ENCODE results near the gene POLR3GL.

POLR3GL gene

GRCh38 chr1:145991735-145992412 lies 27.4 kb downstream of the POLR3GL start:
- ATAC-seq: no peak
- no peak for TF ChIP-seq ZFP3 (CRISPR knock-in tag; IDR thresholded peaks at IDR 0.05)
- TF ChIP-seq ARNTL (CRISPR knock-in tag; IDR thresholded peaks at IDR 0.05; ENCODE audit: borderline replicate concordance, low read depth): no peak
- TF ChIP-seq BACH2 (CRISPR knock-in tag; IDR thresholded peaks at IDR 0.05; ENCODE audit: borderline replicate concordance): no peak
- TF ChIP-seq OSR1 (CRISPR knock-in tag; IDR thresholded peaks at IDR 0.05): no peak
- TF ChIP-seq CREB5 (CRISPR knock-in tag; IDR thresholded peaks at IDR 0.05; ENCODE audit: low read depth): no peak
- no peak for TF ChIP-seq PATZ1 (CRISPR knock-in tag; IDR thresholded peaks at IDR 0.05; ENCODE audit: borderline replicate concordance)
- no peak for TF ChIP-seq ZNF8 (CRISPR knock-in tag; IDR thresholded peaks at IDR 0.05)

- TF ChIP-seq PATZ1 (CRISPR knock-in tag; IDR thresholded peaks at IDR 0.05; ENCODE audit: borderline replicate concordance): no peak
- TF ChIP-seq GLIS3 (CRISPR knock-in tag; IDR thresholded peaks at IDR 0.05): no peak
- no peak for TF ChIP-seq CSRNP3 (CRISPR knock-in tag; IDR thresholded peaks at IDR 0.05)
- no peak for TF ChIP-seq ZNF8 (CRISPR knock-in tag; IDR thresholded peaks at IDR 0.05)
- no peak for TF ChIP-seq SNAI2 (CRISPR knock-in tag; IDR thresholded peaks at IDR 0.05)
- TF ChIP-seq ARNTL (CRISPR knock-in tag; IDR thresholded peaks at IDR 0.05; ENCODE audit: borderline replicate concordance, low read depth): no peak
- TF ChIP-seq TSHZ2 (CRISPR knock-in tag; IDR thresholded peaks at IDR 0.05): no peak
- no peak for TF ChIP-seq TCF4 (CRISPR knock-in tag; IDR thresholded peaks at IDR 0.05; ENCODE audit: borderline replicate concordance)
- TF ChIP-seq POU6F1 (CRISPR knock-in tag; IDR thresholded peaks at IDR 0.05; ENCODE audit: borderline replicate concordance, low read depth): no peak
- no peak for TF ChIP-seq TOX (CRISPR knock-in tag; IDR thresholded peaks at IDR 0.05; ENCODE audit: borderline replicate concordance)
- no peak for TF ChIP-seq ZNF70 (CRISPR knock-in tag; IDR thresholded peaks at IDR 0.05)
- no peak for TF ChIP-seq ZFP3 (CRISPR knock-in tag; IDR thresholded peaks at IDR 0.05)
- no peak for TF ChIP-seq ZC3H10 (CRISPR knock-in tag; IDR thresholded peaks at IDR 0.05)
- no peak for TF ChIP-seq CREB5 (CRISPR knock-in tag; IDR thresholded peaks at IDR 0.05; ENCODE audit: low read depth)
- no peak for TF ChIP-seq BACH2 (CRISPR knock-in tag; IDR thresholded peaks at IDR 0.05; ENCODE audit: borderline replicate concordance)
- no peak for TF ChIP-seq ZFP30 (CRISPR knock-in tag; IDR thresholded peaks at IDR 0.05)
- no peak for ATAC-seq
Observed at GRCh38 chr1:145992502-145992936, 28.0 kb downstream of the POLR3GL start.

Measured in SK-N-SH treated with all-trans-retinoic acid at 6 μM for 48 hours (cell line).